HG02571 (cell line): ENCODE data around the gene FLRT1.

Source experiments
- ATAC-seq: cut with Tn5 transposase; IDR thresholded peaks from one replicate; pipeline ENCODE4 v1.9.1; 2021; ENCODE audit warnings: mild to moderate bottlenecking, moderate library complexity; ENCODE audit not compliant: unreplicated experiment

The FLRT1 gene

DNA sequence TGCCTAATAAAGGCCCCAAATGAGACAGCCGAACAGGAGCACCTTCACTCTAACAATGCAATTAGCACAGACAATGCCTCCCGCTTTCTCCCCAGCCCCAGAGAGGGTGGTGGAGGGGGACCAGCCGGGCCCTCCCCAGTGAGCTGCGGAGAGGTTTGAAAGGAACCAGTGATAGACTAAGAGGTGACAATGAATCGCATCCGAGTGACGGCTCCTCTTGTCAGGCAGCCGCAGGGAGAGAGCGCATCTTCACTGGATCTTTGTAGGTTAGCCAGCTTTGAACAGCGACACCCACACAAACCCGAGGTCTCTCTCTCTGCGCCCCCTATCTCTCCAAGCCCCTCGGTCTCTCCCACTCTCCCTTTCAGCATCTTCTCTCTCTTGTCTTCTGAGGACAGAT is 28.0 kb downstream of the FLRT1 start:
- ATAC-seq: no peak

DNA sequence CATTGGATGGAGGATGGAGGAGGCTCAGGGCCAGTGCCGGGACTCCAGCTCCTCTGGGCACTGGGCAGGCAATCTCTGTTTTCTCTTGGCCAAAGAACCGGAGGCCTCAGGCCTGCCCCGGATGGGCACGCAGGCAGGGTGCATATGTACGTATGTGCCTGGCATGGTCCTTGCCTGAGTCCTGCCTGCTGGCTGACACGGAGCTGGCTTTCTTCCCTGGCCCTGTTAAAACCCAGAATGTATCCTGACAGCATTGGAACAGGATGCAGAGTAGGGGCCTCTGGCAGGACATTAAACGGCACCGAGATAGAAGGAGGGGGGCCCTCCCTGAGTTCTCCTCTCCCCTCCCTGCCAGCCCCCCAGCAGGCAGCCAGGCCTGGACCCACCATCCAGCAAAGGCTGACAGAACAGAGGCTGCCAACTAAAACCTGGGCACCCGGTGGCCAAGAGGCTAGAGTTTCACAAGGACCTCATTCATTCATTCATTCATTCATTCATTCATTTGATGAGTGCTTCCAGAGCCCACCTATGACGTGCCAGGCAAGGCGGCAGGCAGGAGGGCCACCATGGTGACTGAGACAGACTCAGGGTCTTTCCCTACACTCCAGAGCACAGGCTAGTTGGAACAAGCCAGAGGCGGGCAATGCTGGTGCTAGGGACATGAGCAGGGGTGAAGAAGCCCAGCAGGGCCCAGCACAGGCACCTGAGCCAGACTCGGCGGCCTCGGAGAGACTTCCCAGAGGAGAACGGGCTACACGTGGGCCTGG is 28.8 kb downstream of the FLRT1 start:
- ATAC-seq: no peak

DNA sequence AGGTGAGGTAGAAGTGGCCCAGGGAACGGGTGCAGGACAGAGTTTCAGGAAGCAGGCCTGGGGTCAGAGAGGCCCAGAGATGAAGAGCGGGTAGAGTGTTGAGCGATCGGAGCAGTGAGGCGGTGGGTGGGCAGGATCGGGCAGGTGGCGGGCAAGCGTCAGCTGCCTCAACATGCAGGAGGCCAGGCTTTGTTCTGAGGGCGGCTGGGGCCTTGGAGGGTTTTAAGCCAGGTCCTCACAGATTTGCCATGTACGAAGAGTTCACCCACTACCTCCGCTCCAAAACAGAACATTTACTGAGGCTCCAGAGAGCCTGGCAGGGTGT is 29.4 kb downstream of the FLRT1 start:
- no peak for ATAC-seq

DNA sequence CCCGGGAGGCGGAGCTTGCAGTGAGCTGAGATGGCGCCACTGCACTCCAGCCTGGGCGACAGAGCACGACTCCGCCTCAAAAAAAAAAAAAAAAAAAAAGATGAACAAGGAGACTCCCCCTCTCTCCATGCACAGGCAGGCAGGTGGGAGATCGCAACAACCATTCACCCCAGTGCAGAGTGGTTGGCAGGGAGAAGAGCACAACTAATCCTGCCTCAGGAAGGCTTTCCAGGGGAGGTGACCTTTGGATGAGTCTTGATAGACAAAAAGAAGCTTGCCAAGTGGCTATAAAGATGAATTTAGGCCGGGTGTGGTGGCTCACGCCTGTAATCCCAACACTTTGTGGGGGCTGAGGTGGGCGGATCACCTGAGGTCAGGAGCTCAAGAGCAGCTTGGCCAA is 30.0 kb downstream of the FLRT1 start:
- ATAC-seq: no peak

GRCh38 chr11:64067230-64067993 is 31.7 kb downstream of the FLRT1 start:
- ATAC-seq: no peak

GRCh38 chr11:64068705-64069400 is 33.1 kb downstream of the FLRT1 start:
- no peak for ATAC-seq

- ATAC-seq: no peak
These were observed 33.9 kb downstream of the FLRT1 start for GRCh38 chr11:64069401-64070313.

GRCh38 chr11:64070314-64070681 is 34.6 kb downstream of the FLRT1 start:
- ATAC-seq: no peak

- no peak for ATAC-seq
These were observed 36.1 kb downstream of the FLRT1 start for GRCh38 chr11:64071849-64072248.

GRCh38 chr11:64072403-64072802 is 36.7 kb downstream of the FLRT1 start:
- ATAC-seq: no peak

DNA sequence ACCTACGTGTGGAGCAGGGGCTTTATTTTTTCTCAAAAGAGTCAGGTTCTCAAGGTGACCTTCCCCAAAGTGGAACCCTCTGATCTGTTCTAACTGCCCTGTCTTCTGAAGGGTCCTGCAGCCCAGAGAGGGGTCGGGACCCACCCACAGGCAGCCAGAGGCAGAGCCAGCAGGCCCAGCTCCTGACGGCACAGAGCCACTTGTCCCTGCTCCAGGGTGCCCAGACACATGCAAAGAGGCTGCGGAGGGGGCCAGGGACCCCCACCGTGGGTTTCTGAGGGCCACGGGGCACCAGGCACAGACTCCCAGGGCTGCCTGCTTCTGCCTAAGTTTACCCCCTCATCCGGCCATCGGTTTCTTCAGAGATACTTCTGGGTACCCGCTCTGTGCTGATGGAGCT is 37.1 kb downstream of the FLRT1 start:
- no peak for ATAC-seq

- no peak for ATAC-seq
These were observed 37.8 kb downstream of the FLRT1 start for GRCh38 chr11:64073542-64073941.

- no peak for ATAC-seq
These were observed 38.5 kb downstream of the FLRT1 start for GRCh38 chr11:64074239-64074638.

DNA sequence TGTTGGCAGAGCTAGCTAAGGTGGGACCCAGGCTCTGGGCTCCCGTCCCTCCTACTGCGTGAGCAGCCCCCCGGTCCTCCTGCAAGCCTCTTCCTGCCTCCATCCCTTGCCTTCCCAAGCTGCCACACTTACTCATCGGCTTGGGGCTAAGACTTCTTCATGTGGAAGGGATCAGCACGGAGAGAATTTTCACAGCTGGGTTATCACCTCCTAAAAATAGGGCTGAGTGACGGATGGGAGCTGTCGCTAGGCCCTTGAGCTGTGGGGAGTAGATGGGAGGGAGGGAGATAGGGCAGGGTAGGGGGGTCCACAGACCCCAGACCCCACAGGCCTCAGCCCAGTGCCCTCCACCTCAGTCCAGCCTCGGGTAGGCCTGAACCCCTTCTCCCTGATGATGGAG is 41.0 kb downstream of the FLRT1 start:
- no peak for ATAC-seq

DNA sequence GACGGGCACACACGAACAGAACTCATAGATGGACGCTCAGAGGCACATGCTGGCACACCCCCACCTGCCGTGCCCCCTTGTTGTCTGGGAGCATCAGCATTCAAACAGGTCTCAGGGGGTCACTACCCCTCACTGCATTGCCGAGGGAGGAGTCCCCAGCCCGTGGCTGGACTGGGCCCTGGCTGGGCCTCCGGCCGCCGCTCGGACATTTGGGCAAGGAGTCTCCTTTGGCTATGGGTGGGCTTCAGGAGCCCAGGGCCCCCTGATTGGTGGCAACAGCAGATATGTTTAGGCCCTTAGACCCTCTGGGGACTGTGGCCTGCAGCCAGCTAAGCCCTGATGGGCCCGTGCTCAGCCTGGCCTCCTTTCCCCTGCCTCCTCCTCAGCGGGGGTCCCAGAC is 41.9 kb downstream of the FLRT1 start:
- ATAC-seq: no peak

- ATAC-seq: no peak
These were observed 42.6 kb downstream of the FLRT1 start for GRCh38 chr11:64078284-64078683.

DNA sequence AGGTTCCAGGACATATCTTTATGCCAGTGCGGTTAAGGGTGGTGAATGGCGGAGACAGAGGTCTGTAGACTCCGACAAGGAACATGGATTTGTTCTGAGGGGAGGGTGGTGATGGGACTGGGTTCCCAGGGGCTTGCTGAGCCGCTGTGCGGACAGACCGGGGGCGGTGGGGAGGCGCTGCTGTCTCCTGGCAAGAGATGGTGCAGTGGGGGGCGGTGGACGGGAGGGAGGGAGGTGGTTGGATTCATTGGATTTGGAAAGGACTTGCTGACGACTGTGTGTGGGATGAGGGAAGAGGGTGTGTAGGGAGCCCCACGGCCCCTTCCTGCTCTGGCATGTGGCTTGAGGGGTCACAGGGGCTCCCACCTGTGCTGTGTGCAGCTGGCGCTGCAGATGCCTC is 43.2 kb downstream of the FLRT1 start:
- ATAC-seq: no peak

- no peak for ATAC-seq
These were observed 44.7 kb downstream of the FLRT1 start for GRCh38 chr11:64080390-64080789.

DNA sequence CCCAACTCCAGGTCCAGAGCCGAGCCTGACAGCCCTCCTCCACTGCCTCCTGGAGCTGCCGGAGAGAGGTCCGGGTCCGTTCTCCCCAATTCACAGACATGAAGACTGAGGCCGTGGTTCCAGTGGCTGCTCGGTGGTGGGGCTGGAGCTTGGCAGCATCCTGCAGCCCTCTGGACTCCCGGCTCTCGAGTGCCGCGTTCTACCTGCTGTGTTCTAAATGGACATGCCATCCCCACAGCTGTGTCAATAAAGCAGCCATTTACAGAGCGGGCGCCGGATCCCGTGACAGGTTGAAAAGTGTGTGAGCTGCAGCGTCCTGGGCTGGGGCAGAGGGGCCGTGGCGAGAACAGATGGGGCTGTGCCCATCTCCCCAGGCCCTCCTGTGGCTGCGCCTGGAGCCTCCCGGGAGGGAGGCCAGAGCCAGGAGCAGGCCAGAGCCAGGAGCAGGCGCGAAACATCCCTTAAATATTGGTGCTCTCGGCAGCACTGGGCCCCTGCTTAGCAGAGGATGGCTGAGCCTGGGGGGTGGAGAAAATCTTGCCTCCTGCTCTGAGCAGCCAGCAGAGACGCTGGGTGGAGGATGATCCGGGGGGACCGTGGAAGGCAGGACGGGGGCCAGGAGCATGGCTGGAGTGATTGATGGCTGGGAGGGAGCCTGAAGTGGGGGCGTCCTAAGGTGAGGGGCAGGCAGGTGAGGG is 46.2 kb downstream of the FLRT1 start:
- ATAC-seq: no peak

GRCh38 chr11:64083398-64084080 is 47.8 kb downstream of the FLRT1 start:
- ATAC-seq: no peak
